Measurements from ENCODE around the gene SH3PXD2B.
A peak's percentile ranks its signal among the peaks of the same experiment; 100 is the strongest.

Gene SH3PXD2B

DNA sequence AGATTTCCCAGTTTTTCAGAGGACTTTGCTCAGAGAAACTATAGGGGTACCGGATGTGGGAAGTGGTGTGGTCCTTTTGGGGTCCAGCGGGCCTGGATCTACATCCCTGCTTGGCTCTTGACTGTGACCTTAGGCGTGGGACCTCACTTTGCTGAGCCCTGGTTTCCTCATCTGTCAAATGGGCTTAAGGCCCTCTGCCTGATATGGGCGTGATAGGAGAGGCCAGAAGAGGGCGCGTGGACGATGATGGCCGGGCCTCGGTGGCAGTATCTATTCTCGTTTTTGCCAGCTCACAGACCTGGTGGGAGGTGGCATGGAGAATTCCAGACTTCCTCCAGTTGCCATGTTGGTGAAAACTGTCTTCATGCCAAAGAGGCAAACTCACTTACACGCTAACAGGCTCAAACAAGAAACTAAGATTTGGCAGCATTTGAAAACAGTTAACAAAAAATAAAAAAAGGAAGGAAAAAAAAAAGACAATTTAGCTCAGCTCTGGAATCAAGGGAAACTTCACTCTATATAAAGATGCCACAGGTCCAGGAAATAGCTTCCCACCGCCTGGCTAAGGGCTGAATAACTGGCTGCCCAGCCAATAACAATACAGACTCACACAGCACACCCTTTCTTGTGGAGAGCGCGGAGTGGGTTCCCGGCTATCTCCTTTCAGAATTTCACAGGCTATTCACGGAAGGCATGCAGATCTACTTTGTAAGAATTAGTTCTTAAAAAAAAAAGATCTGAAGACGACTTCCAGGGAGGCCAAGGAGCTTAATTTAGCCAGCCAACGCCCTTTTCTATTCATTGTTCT is 1.7 kb downstream of the SH3PXD2B start:
- DNase-seq = no peak

DNA sequence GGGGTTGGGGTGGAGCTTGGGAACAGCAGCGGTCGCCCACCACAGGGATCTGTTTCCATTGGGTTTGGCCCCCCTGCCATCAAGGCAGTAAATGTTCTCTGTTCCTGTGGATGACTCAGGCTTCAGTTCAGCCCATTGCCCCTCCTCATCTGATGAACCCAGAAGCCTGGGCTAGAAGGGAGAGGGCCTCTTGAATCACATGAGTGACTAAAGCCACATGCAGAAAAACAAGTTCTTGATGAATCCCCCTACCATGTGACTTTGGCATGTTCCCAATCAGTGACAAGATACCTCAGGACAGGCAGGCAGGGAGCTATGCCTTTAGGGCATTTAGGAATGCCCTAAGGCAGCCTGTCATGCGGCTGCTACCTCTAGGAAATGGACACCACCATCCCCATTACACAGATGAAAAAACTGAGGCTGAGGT is 2.5 kb downstream of the SH3PXD2B start:
- DNase-seq = no peak

DNA sequence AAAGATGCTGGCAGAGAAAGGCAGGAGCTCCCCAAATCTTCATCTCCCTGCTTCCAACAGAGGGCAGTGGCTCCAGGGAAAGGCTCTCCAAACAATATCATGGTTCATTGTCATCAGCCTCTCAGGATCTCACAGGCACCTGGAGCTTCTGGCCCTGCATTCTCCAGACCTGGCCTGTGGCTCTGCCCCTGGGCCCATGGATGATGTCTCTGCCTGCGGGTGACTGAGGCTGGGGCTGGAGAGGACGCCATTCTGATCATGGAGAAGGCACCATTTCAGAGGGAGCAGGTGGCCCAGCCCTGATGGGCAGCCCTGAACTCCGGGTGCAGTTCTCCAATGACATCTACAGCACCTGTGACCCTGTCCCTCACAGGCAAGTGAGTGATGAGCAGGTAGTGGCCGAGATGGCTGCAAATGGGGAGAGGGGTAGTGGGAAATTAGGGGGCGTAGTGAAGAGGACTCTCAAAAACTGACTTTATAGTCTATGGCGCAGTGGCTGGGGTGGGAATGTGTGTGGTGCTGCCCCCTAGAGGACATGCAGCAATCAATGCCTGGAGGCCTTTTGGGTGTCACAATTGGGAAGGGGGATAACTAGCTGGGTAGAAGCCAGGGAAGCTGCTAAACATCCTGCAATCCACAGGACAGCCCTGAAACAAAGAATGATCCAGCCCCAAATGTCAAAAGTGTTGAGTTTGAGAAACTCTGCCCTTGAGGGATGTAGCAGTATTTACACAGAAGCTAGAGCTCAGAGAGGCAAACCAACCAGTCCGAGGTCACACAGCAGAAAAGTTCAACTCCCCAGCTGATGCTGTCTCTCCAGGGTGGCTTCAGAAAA is 3.2 kb downstream of the SH3PXD2B start:
- no peak for DNase-seq

DNA sequence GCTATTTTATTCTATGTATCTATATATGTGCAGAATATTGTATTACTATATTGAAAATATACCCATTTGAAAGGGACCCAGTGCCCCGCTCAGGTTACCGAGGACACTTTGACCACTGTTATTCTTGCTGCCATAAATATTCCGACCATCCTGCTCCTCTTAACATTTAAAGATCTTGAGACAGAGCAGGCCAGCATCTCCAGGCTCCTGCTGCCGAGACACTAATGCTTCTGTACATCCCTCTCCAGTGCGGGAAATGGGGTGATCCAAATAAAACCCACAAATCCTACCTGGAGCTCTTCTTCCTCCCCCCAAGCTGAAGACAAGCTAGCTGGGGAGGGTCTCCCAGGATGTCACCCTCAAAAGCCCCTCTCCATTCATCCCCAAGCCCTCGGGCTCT is 3.9 kb downstream of the SH3PXD2B start:
- no peak for DNase-seq

- no peak for DNase-seq
Observed at GRCh38 chr5:172448999-172449398, 5.3 kb downstream of the SH3PXD2B start.

DNA sequence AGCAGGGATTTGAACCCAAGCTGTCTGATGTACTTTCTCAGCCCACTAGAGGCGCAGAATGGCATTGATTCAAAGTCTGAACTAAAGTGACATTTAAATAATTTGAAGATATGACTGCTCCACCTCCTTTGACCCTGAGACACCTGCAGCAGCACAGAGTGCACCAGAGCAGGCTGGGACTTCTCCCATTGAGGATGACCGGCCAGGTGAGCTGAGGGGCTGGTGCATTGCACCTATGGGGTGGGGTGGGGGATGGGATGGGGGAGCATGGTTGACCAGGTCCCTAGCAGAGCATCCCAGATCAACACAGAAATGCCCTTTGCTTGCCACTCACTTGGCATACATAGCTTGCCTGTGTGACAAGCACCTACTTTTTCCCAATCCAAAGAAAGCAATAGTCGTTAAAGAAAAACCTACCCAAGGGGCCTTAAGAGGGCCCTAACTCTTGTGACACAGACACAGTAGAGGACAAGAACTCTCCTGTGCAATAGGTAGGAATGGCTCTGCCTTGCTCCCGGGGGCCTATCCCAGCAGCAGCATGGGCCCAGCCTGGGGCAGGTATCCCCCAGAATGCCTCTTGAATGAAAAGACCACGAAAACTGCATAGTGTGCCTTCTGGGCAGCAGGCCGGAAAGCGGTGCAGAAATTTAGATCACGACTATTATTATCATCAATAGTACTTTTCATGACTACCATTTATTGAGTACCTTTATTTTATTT is 6.5 kb downstream of the SH3PXD2B start:
- DNase-seq = no peak

- DNase-seq = no peak
Observed at GRCh38 chr5:172446336-172447051, 7.8 kb downstream of the SH3PXD2B start.

GRCh38 chr5:172445866-172446265 is 8.5 kb downstream of the SH3PXD2B start:
- DNase-seq = no peak

DNA sequence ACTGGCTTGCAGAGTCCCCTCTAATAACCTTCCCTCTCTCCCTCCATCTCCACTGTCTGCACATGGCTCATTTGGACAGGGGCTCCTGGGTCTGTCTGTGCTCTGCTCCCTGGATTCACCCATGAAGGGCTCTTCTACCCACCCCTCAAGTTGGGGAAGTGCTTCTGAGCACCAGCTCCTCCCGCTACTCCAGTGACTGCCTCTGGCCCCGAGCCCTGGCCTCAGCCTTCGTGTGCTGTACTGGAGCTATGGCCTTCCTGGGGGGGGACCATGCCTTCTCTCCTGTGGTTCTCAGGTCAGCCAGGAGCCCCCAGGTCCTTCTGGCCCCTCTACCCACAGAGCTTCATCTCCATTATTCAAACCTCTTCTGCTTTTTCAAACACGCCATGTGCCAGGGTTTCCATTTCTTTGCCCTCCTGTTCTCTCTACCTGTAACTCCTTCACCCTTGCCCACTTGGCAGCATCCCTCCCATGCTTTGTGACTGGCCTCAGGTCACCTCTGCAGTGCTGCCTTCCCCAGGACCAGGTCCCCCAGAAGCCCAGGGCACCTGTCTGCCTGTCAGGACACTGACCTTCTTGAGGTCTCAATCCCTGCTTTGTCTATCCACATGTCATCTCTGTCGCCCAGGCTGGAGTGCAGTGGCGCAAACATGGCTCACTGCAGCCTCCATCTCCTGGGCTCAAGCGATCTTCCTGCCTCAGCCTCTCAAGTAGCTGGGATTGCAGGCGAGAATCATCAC is 9.5 kb downstream of the SH3PXD2B start:
- no peak for DNase-seq

DNA sequence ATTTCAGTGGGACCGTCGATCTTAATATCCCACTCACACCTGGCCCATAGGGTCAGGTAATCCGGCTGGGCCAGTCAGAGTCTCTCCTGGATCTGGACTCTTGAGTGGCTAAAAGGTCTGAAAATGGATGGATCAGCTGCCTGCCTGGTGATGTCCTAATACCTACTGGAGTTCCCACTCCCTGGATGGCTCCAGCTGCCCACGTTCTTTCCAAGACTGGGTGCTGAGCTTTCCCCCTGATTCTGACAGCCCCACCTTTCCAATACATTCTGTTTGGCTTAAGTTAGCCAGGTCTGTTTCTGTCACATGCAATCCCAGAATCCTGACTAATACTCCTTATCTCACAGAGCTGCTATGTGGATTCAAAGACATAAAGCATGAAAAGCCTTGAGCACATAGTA is 10.2 kb downstream of the SH3PXD2B start:
- DNase-seq = no peak

DNA sequence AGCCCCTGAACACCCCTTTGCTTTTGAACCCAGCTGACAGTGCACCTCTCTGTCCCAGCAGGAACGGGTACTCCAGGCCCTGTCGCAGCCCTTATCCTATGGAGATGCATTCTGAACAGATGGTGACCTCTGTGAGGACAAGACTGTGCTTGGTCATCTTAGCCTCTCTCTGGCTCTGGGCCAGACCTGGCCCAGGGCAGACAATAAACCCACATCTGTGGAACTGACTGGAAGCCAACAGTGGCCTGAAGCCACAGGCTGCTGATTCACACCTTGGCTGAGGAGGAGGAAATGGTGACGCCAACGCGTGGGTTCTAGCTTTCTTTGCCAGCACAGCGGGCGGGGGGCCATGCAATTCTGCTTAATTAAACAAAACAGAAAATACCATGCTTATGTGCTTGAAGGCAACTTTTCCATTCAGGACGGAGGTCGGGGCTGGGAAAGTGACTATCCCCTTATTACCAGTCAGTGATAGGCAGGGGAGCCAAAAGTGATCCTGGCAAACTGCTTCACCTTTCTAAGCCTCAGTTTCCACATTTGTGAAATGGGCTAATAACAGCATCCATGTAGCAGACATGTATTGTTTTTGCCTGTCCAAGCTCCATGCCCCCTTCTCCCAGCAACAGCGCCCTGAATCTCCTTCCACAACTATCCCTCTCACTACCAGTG is 10.8 kb downstream of the SH3PXD2B start:
- peak; percentile 84 for DNase-seq

DNA sequence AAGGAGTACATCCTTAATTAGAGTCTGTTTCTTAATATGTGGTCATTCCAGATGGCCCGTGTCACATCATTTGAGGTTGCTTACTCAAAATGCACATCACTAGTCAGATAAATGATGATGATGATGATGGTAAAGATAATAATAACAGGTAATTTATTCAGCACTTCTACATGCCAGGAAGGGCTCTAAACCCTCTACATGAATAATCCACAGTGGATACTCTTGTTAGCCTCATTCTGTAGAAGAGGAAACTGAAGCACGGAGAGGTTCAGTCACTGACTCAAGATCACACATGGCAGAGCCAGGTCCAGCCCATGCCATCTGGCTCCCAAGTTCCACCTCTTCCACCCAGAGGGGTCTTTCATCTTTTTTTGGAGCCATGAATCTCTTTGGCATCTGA is 11.7 kb downstream of the SH3PXD2B start:
- peak; percentile 21 for DNase-seq

DNA sequence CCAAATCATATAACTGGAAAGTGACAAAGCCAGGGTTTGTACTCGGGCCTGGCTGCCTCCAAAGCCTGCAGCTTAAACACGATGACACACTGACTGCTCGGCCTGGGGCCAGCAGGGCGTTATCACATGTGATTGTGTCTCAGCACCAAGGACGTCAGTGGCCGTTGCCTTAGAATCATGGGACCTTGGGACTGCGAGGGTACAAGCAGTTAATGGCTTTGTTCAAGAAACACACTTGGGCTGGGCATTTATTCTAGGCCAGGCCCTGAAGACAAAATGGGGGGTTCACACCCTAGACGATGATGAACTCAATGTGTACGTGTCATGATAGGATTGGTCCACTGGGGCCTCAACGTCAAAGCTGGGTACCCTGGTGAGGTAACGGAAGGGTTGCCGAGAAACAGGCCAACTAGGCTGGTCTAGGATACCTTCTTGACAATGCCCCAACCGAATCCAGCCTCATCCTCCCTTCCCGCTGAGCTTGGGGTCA is 13.0 kb downstream of the SH3PXD2B start:
- no peak for DNase-seq

DNA sequence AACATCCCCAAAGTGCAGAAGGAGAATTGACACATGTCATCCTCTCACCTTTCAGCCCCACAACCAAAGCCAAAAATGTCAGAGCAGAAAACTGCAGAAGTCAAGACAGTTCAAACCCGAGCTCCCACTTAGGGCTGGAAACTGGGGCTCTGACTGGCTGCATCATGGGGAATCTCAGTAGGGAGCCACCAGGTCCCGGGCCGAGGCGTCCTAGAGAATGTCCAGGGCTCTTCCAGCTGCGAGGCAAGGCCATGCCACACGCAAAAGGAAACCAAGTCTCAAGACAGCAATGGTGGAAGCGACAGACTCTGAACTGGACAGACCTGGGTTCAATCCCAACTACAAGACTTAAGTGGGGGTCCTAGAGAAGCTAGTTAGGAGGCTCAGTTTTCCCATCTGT is 13.8 kb downstream of the SH3PXD2B start:
- no peak for DNase-seq

- no peak for DNase-seq
Observed at GRCh38 chr5:172439785-172440477, 14.4 kb downstream of the SH3PXD2B start.

DNA sequence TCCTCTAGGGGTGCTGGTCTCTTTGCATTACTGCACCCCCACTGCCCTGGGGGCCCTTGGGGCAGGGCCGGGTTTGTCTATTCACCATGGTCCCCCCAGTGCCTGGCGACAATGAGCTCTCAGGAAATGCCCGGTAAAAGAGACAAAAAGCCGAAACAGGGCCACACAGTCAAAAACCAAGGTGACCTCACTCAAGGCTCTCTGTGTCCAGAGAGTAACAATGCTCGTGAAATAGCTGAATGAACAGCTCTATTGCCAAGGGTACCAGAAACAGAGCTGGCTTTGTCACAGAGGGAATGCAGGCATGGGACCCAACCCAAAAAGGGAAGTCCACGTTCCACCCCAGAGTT is 16.0 kb downstream of the SH3PXD2B start:
- no peak for DNase-seq

- DNase-seq = peak; percentile 87
Observed at GRCh38 chr5:172437445-172438318, 16.6 kb downstream of the SH3PXD2B start.

GRCh38 chr5:172436879-172437369 is 17.4 kb downstream of the SH3PXD2B start:
- DNase-seq = no peak

- DNase-seq = no peak
Observed at GRCh38 chr5:172436078-172436878, 18.0 kb downstream of the SH3PXD2B start.
